Ovary (tissue), 9 donors: ENCODE data around the gene L3MBTL2. TPM values are rescaled to one million over a fixed set of nuclear protein-coding genes. Genes with fewer than 3 reads are reported as not detected.
A peak's percentile ranks its signal among the peaks of the same experiment; 100 is the strongest.

Experiments used
- DNase-seq, 5 donors: peaks; one replicate each; pipeline ENCODE4 v3.0.0-alpha.2; 2019 to 2020
- H3K27ac ChIP-seq, 2 donors: fragments of 200-600 bp; one replicate each; pipeline versions ENCODE4 v1.5.1 to v1.8.0; 2019 to 2022
- H3K27me3 ChIP-seq: fragments of 200-600 bp; one replicate; pipeline ENCODE4 v1.8.0; 2022
- H3K36me3 ChIP-seq: fragments of 200-600 bp; sonication (generic); one replicate; pipeline ENCODE4 v1.5.1; 2019
- H3K4me1 ChIP-seq: one replicate; pipeline ENCODE4 v1.8.1; 2013; ENCODE audit warnings: mild to moderate bottlenecking, moderate library complexity; ENCODE audit not compliant: insufficient read depth
- H3K4me3 ChIP-seq: fragments of 200-600 bp; sonication (generic); one replicate; pipeline ENCODE4 v1.5.1; 2017
- H3K9me3 ChIP-seq, 2 donors: fragments of 200-600 bp in 1 of 2; sonication (generic) in 1 of 2; one replicate each; pipeline versions ENCODE4 v1.5.1 to v1.8.1; 2013 to 2019; ENCODE audit warnings: mild to moderate bottlenecking in 1 of 2, moderate library complexity in 1 of 2
- CTCF ChIP-seq, 3 donors: fragments of 450-650 bp in 2 of 3; fragments of 200-600 bp in 1 of 3; IDR thresholded peaks; one replicate each; pipeline versions ENCODE4 v1.5.1 to v1.8.0; 2016 to 2022; ENCODE audit warnings: antibody characterized with exemption in 3 of 3, mild to moderate bottlenecking in 1 of 3
- EP300 ChIP-seq: sonication (generic); formaldehyde crosslinking; IDR thresholded peaks from one replicate; pipeline ENCODE4 v1.6.1; 2017; ENCODE audit warnings: antibody characterized with exemption
- POLR2A ChIP-seq: fragments of 450-650 bp; IDR thresholded peaks from one replicate; pipeline ENCODE4 v1.6.1; 2017; ENCODE audit warnings: antibody characterized with exemption, mild to moderate bottlenecking, moderate library complexity
- WGBS, 3 donors: extraction: QIAGEN DNeasy Blood & Tissue Kit in 1 of 3; methylation state at CpG; one replicate each; pipeline versions ENCODE4 v1.1.5 to v1.1.7; 2013 to 2017; 5-methylcytosine and 5-hydroxymethylcytosine counted together
- intact Hi-C, 4 donors: fragments of 100-400 bp; cut with DNase I; formaldehyde crosslinking; loops; one replicate each; pipeline versions ENCODE4 v1.11.0 to v1.15.1; 2022 to 2023
- polyA plus RNA-seq, 2 donors: library from polyadenylated mRNA; stranded (reverse); fragments of 200-250 nt in 1 of 2; fragments of 350-450 nt in 1 of 2; fragmentation: Illumina TruSeq in 1 of 2; extraction: RNeasy Lipid Tissue Mini Kit (QIAGEN cat#74804) in 1 of 2; gene quantifications; one replicate each; pipeline ENCODE4 v1.2.3, GENCODE V29; 2013 to 2014
- total RNA-seq, 7 donors: library from RNA; depleted of rRNA in 2 of 7; stranded (reverse); fragments of >200 nt in 2 of 7; fragmentation: NEBNext Ultra II Directional in 3 of 7; extraction: Animal tissue kit (Norgen Biotek cat#: 25700) in 3 of 7; gene quantifications; one replicate each; pipeline versions ENCODE4 v1.1.0 to v1.2.4, GENCODE V29; 2016 to 2023
- donor health status: DM: no; HTN: no; CAD: no; lungs with moderate emphysema.
- donor health status: DM: no; HTN: no; CAD: no.
- donor health status: Bipolar disorder and iron deficiency.
- donor health status: DM: yes; HTN: yes; CAD: no.
- donor health status: DM: no; HTN: no; CAD: no.
- donor health status: DM: yes; HTN: yes; CAD: no.

L3MBTL2 gene
- total and polyA plus RNA-seq, 9 donors: 8.9 to 32.1 (median 25.3) TPM

GRCh38 chr22:41180926-41181325, 24.2 kb upstream of the L3MBTL2 start:
- WGBS, 3 donors: 81 to 88% (median 86%) methylated on average over 3 of the region's 3 CpGs
- Histone ChIP-seq H3K27ac (no peak overlapping the region), H3K9me3 (no peaks in the 10 kb centered on the region), H3K27me3 (no peaks in the 10 kb centered on the region), H3K4me3 (no peak overlapping the region), H3K36me3 (no peaks in the 10 kb centered on the region), H3K4me1 (no peaks in the 10 kb centered on the region)
- DNase-seq: no peak
- TF ChIP-seq EP300 (no peak), POLR2A (no peak), CTCF (IDR thresholded peaks at IDR 0.05) (no peak)
- intact Hi-C loops: no loop called here

GRCh38 chr22:41181349-41182241, 23.5 kb upstream of the L3MBTL2 start:
- peak in 1 of 5 donors; percentile 32 for DNase-seq
- WGBS, 3 donors: 47 to 52% (median 49%) methylated on average over 15 of the region's 15 CpGs
- intact Hi-C loops: no loop called here
- H3K4me3 ChIP-seq: no peak overlapping the region
- TF ChIP-seq CTCF (IDR thresholded peaks at IDR 0.05) (no peak), EP300 (no peak), POLR2A (no peak)
- H3K27ac ChIP-seq: no peak overlapping the region
- no peaks in the 10 kb centered on the region for H3K4me1 ChIP-seq
- no peaks in the 10 kb centered on the region for H3K27me3 ChIP-seq
- no peaks in the 10 kb centered on the region for H3K9me3 ChIP-seq
- H3K36me3 ChIP-seq: no peaks in the 10 kb centered on the region

- DNase-seq: no peak
- H3K9me3 ChIP-seq: no peaks in the 10 kb centered on the region
- no peak overlapping the region for H3K4me3 ChIP-seq
- no peaks in the 10 kb centered on the region for H3K36me3 ChIP-seq
- WGBS, 3 donors: 57 to 58% (median 58%) methylated on average over 3 of the region's 3 CpGs
- TF ChIP-seq CTCF (IDR thresholded peaks at IDR 0.05) (no peak), EP300 (no peak), POLR2A (no peak)
- intact Hi-C loops: no loop called here
- H3K4me1 ChIP-seq: no peaks in the 10 kb centered on the region
- H3K27ac ChIP-seq: no peak overlapping the region
- H3K27me3 ChIP-seq: no peaks in the 10 kb centered on the region
These were observed 20.4 kb upstream of the L3MBTL2 start for GRCh38 chr22:41184679-41185078.

GRCh38 chr22:41191467-41191866, 13.6 kb upstream of the L3MBTL2 start:
- Histone ChIP-seq H3K9me3 (no peaks in the 10 kb centered on the region), H3K4me1 (peaks cover 6% of the 10 kb centered on the region), H3K27me3 (no peaks in the 10 kb centered on the region), H3K36me3 (no peaks in the 10 kb centered on the region), H3K27ac (no peak overlapping the region), H3K4me3 (no peak overlapping the region)
- DNase-seq: peak in 1 of 5 donors; percentile 5
- TF ChIP-seq CTCF (IDR thresholded peaks at IDR 0.05): no peak
- TF ChIP-seq EP300: no peak
- intact Hi-C loops: no loop called here
- WGBS, 3 donors: 52 to 58% (median 54%) methylated on average over 2 of the region's 2 CpGs
